Neural cell (in vitro differentiated cells): ENCODE measurements around the gene NDUFA12. TPM values are rescaled to one million over a fixed set of nuclear protein-coding genes. Genes with fewer than 3 reads are reported as not detected.
A peak's percentile ranks its signal among the peaks of the same experiment; 100 is the strongest.

ENCODE experiments used
- H2AFZ ChIP-seq: fragments of 200-600, 300-800 bp; sonication (generic), shearing (Covaris generic); 2 replicates; pipeline ENCODE4 v1.6.0; 2014; ENCODE audit warnings: low read depth, mild to moderate bottlenecking, antibody characterized with exemption, low read length, moderate library complexity
- H3F3A ChIP-seq: fragments of 200-600 bp; shearing (Covaris generic); 2 replicates; pipeline ENCODE4 v1.6.1; 2016; ENCODE audit warnings: mild to moderate bottlenecking, moderate library complexity, mixed read lengths, antibody characterized with exemption, low read length; ENCODE audit not compliant: insufficient read depth, poor library complexity, severe bottlenecking
- H3K27ac ChIP-seq: fragments of 200-600, 300-800 bp; sonication (generic), shearing (Covaris generic); 2 replicates; pipeline ENCODE4 v1.5.1; 2014; ENCODE audit warnings: mild to moderate bottlenecking, low read length, moderate library complexity
- H3K27me3 ChIP-seq: fragments of 300-800, 200-600 bp; sonication (generic), shearing (Covaris generic); 2 replicates; pipeline ENCODE4 v1.6.0; 2014; ENCODE audit warnings: mild to moderate bottlenecking, low read depth, low read length, moderate library complexity; ENCODE audit not compliant: insufficient read depth
- H3K36me3 ChIP-seq: fragments of 300-800, 200-600 bp; sonication (generic), shearing (Covaris generic); 2 replicates; pipeline ENCODE4 v1.5.1; 2014; ENCODE audit warnings: mild to moderate bottlenecking, antibody characterized with exemption, low read length, moderate library complexity; ENCODE audit not compliant: insufficient read depth
- H3K4me2 ChIP-seq: fragments of 300-800, 200-600 bp; sonication (generic), shearing (Covaris generic); 2 replicates; pipeline ENCODE4 v1.6.0; 2014; ENCODE audit warnings: mild to moderate bottlenecking, low read length
- H3K4me3 ChIP-seq: fragments of 300-800, 200-600 bp; sonication (generic), shearing (Covaris generic); 2 replicates; pipeline ENCODE4 v1.5.1; 2014; ENCODE audit warnings: mild to moderate bottlenecking, low read length, moderate library complexity
- H3K79me2 ChIP-seq: fragments of 200-600 bp; shearing (Covaris generic); replicated peaks from 2 replicates; pipeline ENCODE4 v1.6.0; 2014; ENCODE audit warnings: mild to moderate bottlenecking, low read length, moderate library complexity; ENCODE audit not compliant: insufficient read depth
- H3K9ac ChIP-seq: fragments of 300-800, 200-600 bp; sonication (generic), shearing (Covaris generic); 2 replicates; pipeline ENCODE4 v1.6.1; 2016; ENCODE audit warnings: mild to moderate bottlenecking, low read length, mixed read lengths
- H3K9me2 ChIP-seq: fragments of 200-600 bp; shearing (Covaris generic); 2 replicates; pipeline ENCODE4 v1.6.1; 2016; ENCODE audit warnings: mild to moderate bottlenecking, low read length, mixed read lengths; ENCODE audit not compliant: insufficient read depth
- H3K9me3 ChIP-seq: fragments of 200-600, 300-800 bp; sonication (generic), shearing (Covaris generic); 2 replicates; pipeline ENCODE4 v1.6.1; 2016; ENCODE audit warnings: mild to moderate bottlenecking, mixed run types, low read length, moderate library complexity, mixed read lengths
- H4K20me1 ChIP-seq: fragments of 200-600 bp; shearing (Covaris generic); 2 replicates; pipeline ENCODE4 v1.6.1; 2016; ENCODE audit warnings: mild to moderate bottlenecking, mixed run types; ENCODE audit not compliant: insufficient read depth
- CTCF ChIP-seq: fragments of 450-650 bp; IDR thresholded peaks from 2 replicates; pipeline ENCODE4 v1.5.1; 2014; ENCODE audit warnings: antibody characterized with exemption, mild to moderate bottlenecking, moderate library complexity; ENCODE audit not compliant: poor library complexity, severe bottlenecking
- EP300 ChIP-seq: fragments of 450-650 bp; conservative IDR thresholded peaks from 2 replicates; pipeline ENCODE4 v1.6.1; 2014; ENCODE audit warnings: antibody characterized with exemption, mild to moderate bottlenecking, moderate library complexity; ENCODE audit not compliant: poor library complexity, severe bottlenecking
- EZH2 ChIP-seq: fragments of 200-600, 300-800 bp; shearing (Covaris generic), sonication (generic); IDR thresholded peaks from 2 replicates; pipeline ENCODE4 v1.6.1; 2014; ENCODE audit warnings: antibody characterized with exemption, low read length, borderline replicate concordance, mild to moderate bottlenecking; ENCODE audit not compliant: insufficient read depth, poor library complexity, severe bottlenecking
- MXI1 ChIP-seq: fragments of 450-650 bp; conservative IDR thresholded peaks from 2 replicates; pipeline ENCODE4 v1.6.1; 2014; ENCODE audit warnings: antibody characterized with exemption, mild to moderate bottlenecking; ENCODE audit not compliant: poor library complexity, severe bottlenecking
- POLR2AphosphoS5 ChIP-seq: IDR thresholded peaks from 2 replicates; pipeline ENCODE4 v1.6.1; 2012
- RAD21 ChIP-seq: fragments of 450-650 bp; conservative IDR thresholded peaks from 2 replicates; pipeline ENCODE4 v1.6.1; 2014; ENCODE audit warnings: antibody characterized with exemption, mild to moderate bottlenecking, moderate library complexity
- REST ChIP-seq: IDR thresholded peaks from 2 replicates; pipeline ENCODE4 v1.6.1; 2012; ENCODE audit warnings: borderline replicate concordance
- SMC3 ChIP-seq: fragments of 450-650 bp; conservative IDR thresholded peaks from 2 replicates; pipeline ENCODE4 v1.6.1; 2014; ENCODE audit warnings: antibody characterized with exemption, mild to moderate bottlenecking, moderate library complexity; ENCODE audit not compliant: poor library complexity
- TAF1 ChIP-seq: IDR thresholded peaks from 2 replicates; pipeline ENCODE4 v1.6.1; 2012; ENCODE audit warnings: low read depth
- polyA plus RNA-seq: library from polyadenylated mRNA; depleted of rRNA; stranded (reverse); fragments of >200 nt; gene quantifications from 2 replicates; pipeline ENCODE4 v1.2.3, GENCODE V29; 2014

The NDUFA12 gene
- polyA plus RNA-seq, 1 donor from 2014 or later = 357 TPM

GRCh38 chr12:94948232-94948810 is 55.2 kb downstream of the NDUFA12 start:
- Histone ChIP-seq H3K79me2 (no peaks in the 10 kb centered on the region), H3K9ac (no peak overlapping the region), H3K4me3 (no peak overlapping the region), H3K9me2 (no peaks in the 10 kb centered on the region), H3K36me3 (no peaks in the 10 kb centered on the region), H3K27ac (no peak overlapping the region), H3K4me2 (no peak overlapping the region), H4K20me1 (no peaks in the 10 kb centered on the region), H3F3A (no peaks in the 10 kb centered on the region), H3K27me3 (no peaks in the 10 kb centered on the region), H3K9me3 (no peaks in the 10 kb centered on the region), H2AFZ (no peak overlapping the region)
- TF ChIP-seq POLR2AphosphoS5 (no peak), EZH2 (no peak), MXI1 (no peak), EP300 (no peak), TAF1 (no peak), REST (no peak), RAD21 (no peak), SMC3 (no peak), CTCF (no peak)

GRCh38 chr12:94942663-94943062 is 60.8 kb downstream of the NDUFA12 start:
- Histone ChIP-seq H3K4me2 (no peak overlapping the region), H3K9me3 (no peaks in the 10 kb centered on the region), H3K4me3 (no peak overlapping the region), H4K20me1 (no peaks in the 10 kb centered on the region), H3K36me3 (no peaks in the 10 kb centered on the region), H3F3A (no peaks in the 10 kb centered on the region), H3K9me2 (no peaks in the 10 kb centered on the region), H3K79me2 (no peaks in the 10 kb centered on the region), H3K27ac (peak overlapping the region; percentile 75), H2AFZ (no peak overlapping the region), H3K9ac (no peak overlapping the region), H3K27me3 (no peaks in the 10 kb centered on the region)
- TF ChIP-seq MXI1 = no peak
- TF ChIP-seq CTCF = no peak
- no peak for TF ChIP-seq RAD21
- TF ChIP-seq EZH2 = no peak
- TF ChIP-seq REST = no peak
- no peak for TF ChIP-seq EP300
- TF ChIP-seq SMC3 = no peak
- TF ChIP-seq POLR2AphosphoS5 = no peak
- TF ChIP-seq TAF1 = no peak
